Measurements from ENCODE around the gene SCO1. TPM values are rescaled to one million over a fixed set of nuclear protein-coding genes. Genes with fewer than 3 reads are reported as not detected.

The SCO1 gene
- polyA plus RNA-seq, 6 donors from 2014 or later: 9.7 to 16.5 (median 13.9) TPM

DNA sequence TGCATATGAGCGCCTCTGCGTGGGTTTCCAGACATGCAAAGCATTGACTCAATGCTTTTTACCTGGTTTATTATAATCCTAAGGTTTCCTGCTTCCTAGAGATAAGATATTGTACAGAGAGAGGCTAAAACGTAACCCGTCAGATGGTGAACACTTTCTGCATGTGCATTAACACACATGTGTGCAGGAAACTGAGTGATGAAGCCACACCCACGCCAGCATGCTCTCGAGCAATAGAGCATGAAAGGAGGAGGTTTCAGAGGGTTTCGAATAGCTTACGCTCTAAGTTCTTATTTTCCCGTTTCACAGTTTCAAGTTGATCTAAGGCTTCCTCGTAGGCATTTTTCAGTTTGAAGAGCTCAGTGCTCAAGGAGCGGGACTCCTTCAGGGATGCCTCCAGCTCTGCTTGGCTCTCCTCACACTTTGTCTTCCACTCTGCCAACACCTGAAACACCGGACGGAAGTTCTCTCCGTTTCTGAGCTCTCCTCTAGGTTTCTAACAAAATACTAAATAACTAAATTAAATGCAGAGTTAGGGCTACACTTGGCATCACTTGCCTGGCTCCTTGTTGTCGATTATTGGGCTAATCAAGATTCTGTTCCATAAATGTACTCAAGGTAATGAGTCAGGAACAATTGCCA, 63.5 kb downstream of the SCO1 start:
- H3K36me3 Mint-ChIP-seq: peaks cover 24 to 28% of the 10 kb centered on the region in 2 donors
- DNase-seq (peak; percentile 52), ATAC-seq (ENCODE audit: low read depth in 2 of 2) (peak; percentile 95 to 98)
- H3K4me1 Mint-ChIP-seq: peaks cover 23 to 32% (median 31%) of the 10 kb centered on the region in 3 donors
- H3K27ac Mint-ChIP-seq: peak overlapping the region in 1 of 6 donors; percentile 95
- peaks cover 0 to 1% (median 0%) of the 10 kb centered on the region in 7 donors for H3K9me3 Mint-ChIP-seq
- peak overlapping the region in 7 of 8 donors; percentile 33 to 88 (median 73) for H3K4me3 Mint-ChIP-seq
- H3K27me3 Mint-ChIP-seq: no peaks in the 10 kb centered on the region

DNA sequence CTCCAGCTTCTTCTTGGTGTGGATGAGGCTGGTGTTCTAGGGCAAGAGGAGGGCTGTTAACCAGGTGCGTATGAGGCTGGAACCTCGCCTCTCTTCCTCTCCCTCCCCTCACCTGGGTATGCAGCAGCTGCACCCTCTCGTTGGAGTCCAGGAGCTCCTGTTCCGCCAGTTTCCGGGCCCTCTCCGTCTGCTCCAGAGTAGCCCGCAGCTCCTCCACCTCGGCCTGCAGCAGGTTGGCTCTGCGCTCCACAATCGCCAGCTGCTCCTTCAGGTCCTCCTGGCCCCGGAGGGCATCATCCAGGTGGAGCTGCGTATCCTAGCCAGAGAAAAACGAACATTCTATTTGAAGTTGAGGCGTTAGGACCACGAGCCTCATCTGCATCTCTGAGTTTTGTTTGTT, 65.6 kb downstream of the SCO1 start:
- Mint-ChIP-seq H3K4me1 (peaks cover 20 to 32% (median 31%) of the 10 kb centered on the region in 3 donors), H3K27ac (peak overlapping the region in 1 of 6 donors; percentile 66), H3K4me3 (no peak overlapping the region), H3K27me3 (no peaks in the 10 kb centered on the region), H3K36me3 (peaks cover 7 to 12% of the 10 kb centered on the region in 2 donors), H3K9me3 (peaks cover 0 to 1% (median 0%) of the 10 kb centered on the region in 7 donors)
- DNase-seq (no peak), ATAC-seq (ENCODE audit: low read depth in 2 of 2) (no peak)

DNA sequence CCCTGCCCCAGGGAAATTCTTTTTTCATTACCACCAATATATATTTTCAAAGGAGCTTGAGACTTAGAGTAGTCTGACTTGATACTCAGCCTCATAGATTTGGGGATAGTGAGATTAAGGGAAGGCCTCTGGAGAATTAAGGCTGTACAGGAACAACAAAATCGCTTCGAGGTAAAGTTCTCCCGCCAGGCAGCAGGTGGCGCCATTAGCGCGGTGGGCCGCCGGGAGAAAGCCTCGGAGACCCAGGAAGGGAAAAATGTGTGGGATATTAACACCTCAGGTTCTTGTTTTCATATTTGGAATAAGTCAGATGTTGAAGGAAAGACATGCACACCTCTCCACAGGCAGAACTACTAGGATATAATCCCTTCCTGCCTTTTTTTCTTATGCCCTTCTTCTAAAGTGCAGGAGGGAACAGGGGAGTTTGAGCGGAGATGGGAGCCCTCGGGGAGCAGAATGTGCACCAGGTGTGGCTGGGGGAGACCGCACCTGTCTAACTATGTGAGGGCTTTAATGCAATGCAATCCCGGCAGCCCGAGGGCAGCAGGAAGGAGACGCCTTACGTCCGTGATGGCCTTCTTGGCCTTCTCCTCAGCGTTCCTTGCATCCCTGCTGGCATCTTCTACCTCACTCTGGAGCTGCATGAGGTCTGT, 66.2 kb downstream of the SCO1 start:
- no peaks in the 10 kb centered on the region for H3K27me3 Mint-ChIP-seq
- peaks cover 0 to 1% (median 0%) of the 10 kb centered on the region in 7 donors for H3K9me3 Mint-ChIP-seq
- peaks cover 20 to 32% (median 31%) of the 10 kb centered on the region in 3 donors for H3K4me1 Mint-ChIP-seq
- DNase-seq: no peak
- no peak for ATAC-seq (ENCODE audit: low read depth in 2 of 2)
- H3K27ac Mint-ChIP-seq: no peak overlapping the region
- H3K36me3 Mint-ChIP-seq: peaks cover 7 to 12% of the 10 kb centered on the region in 2 donors
- H3K4me3 Mint-ChIP-seq: no peak overlapping the region

DNA sequence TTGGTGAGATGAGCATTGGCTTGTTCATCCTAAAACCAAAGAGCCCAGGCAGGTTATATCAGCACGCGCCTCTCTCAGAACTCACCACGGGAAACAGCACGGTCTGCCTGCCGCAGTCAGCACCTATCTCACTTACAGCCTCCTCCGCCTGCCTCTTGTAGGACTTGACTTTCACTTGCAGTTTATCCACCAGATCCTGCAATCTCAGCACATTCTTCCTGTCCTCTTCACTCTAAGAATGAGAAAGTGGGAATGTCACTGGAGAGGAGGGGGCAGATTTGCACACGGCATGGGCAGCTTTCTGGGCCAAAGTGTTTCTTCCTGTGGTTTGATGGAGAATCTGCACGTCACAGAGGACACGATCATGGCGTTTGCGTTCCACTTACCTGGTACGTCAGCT, 67.6 kb downstream of the SCO1 start:
- no peak for ATAC-seq (ENCODE audit: low read depth in 2 of 2)

DNA sequence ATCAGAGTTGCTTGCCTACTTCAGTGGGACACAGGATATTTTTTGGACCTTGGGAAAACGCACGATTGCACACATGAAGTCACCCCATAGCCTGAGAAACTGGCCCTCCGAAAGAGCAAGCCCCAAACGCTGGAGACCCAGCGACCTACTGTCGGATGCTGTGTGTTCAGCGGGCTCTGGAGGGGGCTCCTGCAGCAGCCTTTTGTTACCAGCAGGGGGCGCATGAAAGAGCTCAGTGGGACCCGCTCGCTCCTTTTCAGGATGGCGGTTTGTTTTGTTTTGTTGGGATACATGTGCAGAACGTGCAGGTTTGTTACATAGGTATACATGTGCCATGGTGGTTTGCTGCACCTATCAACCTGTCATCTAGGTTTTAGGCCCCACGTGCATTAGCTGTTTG, 68.6 kb downstream of the SCO1 start:
- DNase-seq (no peak), ATAC-seq (ENCODE audit: low read depth in 2 of 2) (no peak)
- H3K27me3 Mint-ChIP-seq: no peaks in the 10 kb centered on the region
- peaks cover 7 to 12% (median 11%) of the 10 kb centered on the region in 3 donors for H3K4me1 Mint-ChIP-seq
- H3K4me3 Mint-ChIP-seq: no peak overlapping the region
- H3K9me3 Mint-ChIP-seq: peaks cover 0 to 1% (median 0%) of the 10 kb centered on the region in 7 donors
- peaks cover 7 to 12% of the 10 kb centered on the region in 2 donors for H3K36me3 Mint-ChIP-seq
- no peak overlapping the region for H3K27ac Mint-ChIP-seq

More for the DNA sequence above, 67.6 kb downstream of the SCO1 start:
- Mint-ChIP-seq H3K36me3 (peaks cover 7 to 12% of the 10 kb centered on the region in 2 donors), H3K4me3 (no peak overlapping the region), H3K9me3 (peaks cover 0 to 1% (median 0%) of the 10 kb centered on the region in 7 donors), H3K27ac (no peak overlapping the region), H3K27me3 (no peaks in the 10 kb centered on the region), H3K4me1 (peaks cover 13 to 21% (median 20%) of the 10 kb centered on the region in 3 donors)
- DNase-seq: no peak

DNA sequence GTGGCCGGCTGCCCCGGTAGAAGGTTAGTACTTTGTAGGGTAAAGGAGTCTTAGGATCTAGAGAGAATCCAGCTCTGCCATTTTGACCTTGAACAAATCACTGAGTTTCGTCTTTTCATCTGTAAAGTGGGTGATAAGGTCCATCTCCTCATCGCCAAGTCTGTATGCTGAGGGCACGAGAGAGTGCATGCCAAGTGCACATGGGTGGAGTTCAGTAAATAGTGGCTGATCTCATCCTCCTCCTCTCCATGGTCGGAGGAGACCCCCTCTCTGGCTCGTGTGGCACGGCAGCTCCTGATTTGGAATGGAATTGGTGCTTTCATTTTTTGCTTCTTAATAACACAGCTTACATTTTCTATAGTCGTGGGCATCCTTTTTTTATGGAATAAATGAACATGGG, 70.9 kb downstream of the SCO1 start:
- DNase-seq (no peak), ATAC-seq (ENCODE audit: low read depth in 2 of 2) (no peak)
- H3K9me3 Mint-ChIP-seq: peaks cover 0 to 1% (median 0%) of the 10 kb centered on the region in 7 donors
- no peak overlapping the region for H3K27ac Mint-ChIP-seq
- no peak overlapping the region for H3K4me3 Mint-ChIP-seq
- H3K4me1 Mint-ChIP-seq: peaks cover 8 to 16% (median 11%) of the 10 kb centered on the region in 3 donors
- no peaks in the 10 kb centered on the region for H3K27me3 Mint-ChIP-seq
- peaks cover 7 to 12% of the 10 kb centered on the region in 2 donors for H3K36me3 Mint-ChIP-seq

DNA sequence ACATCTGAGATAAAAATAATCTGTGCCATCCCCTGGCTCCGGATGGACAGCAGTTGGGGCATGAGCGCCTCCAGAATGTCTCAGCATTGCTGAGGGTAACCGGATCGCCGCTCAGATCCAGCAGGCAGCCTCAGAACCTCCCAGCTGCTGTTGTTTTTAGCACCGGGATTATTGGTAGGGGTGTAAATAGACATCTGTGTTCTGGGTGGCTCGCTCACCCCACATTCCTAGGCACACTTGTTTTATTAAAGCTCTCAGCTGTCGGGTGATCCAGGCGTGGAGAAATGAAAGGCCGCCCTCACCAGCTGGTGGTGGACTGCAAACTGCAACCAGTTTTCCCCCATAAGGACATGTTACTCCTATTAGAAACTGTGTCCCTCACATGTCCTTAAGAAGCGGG, 72.4 kb downstream of the SCO1 start:
- no peak for ATAC-seq (ENCODE audit: low read depth in 2 of 2)
- H3K9me3 Mint-ChIP-seq: no peaks in the 10 kb centered on the region
- H3K27ac Mint-ChIP-seq: no peak overlapping the region

DNA sequence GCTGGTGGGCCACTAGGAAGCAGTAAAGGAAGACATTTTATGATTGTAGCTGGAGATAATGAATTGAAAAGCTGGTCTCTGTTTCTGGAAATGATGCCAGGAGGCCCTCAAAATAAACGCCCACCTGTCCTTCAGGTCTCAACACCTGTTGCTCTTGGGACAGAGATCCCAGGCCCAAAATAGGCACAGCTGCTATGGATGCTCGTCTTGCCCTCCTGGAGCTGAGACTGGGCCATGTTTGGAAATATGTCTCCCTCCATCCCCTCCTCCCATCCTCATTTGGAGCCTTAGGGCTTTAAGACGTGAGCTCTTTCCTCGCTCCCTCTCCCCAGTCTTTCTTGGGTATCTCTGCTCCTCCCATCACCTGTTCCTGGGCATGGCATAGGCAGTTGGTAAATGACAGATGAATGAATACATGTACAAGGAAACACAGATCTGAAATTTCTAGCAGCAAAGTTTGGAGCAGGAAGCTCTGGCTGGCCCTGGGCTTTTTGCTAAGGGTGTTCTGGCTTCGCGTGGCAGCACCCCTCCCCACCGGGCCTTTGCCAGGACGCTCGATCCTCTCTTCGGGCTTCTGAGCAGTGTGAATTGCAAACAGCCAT, 73.5 kb downstream of the SCO1 start:
- H3K9me3 Mint-ChIP-seq: no peaks in the 10 kb centered on the region
- DNase-seq (no peak), ATAC-seq (ENCODE audit: low read depth in 2 of 2) (no peak)
- no peak overlapping the region for H3K27ac Mint-ChIP-seq
- peaks cover 5 to 14% (median 6%) of the 10 kb centered on the region in 3 donors for H3K4me1 Mint-ChIP-seq
- peaks cover 0 to 4% (median 0%) of the 10 kb centered on the region in 3 donors for H3K27me3 Mint-ChIP-seq
- H3K36me3 Mint-ChIP-seq: no peaks in the 10 kb centered on the region
- H3K4me3 Mint-ChIP-seq: no peak overlapping the region

More for the DNA sequence above, 72.4 kb downstream of the SCO1 start:
- H3K4me3 Mint-ChIP-seq: no peak overlapping the region
- H3K27me3 Mint-ChIP-seq: peaks cover 0 to 1% (median 0%) of the 10 kb centered on the region in 3 donors
- DNase-seq: no peak
- peaks cover 5 to 14% (median 6%) of the 10 kb centered on the region in 3 donors for H3K4me1 Mint-ChIP-seq
- H3K36me3 Mint-ChIP-seq: peaks cover 4 to 6% of the 10 kb centered on the region in 2 donors

DNA sequence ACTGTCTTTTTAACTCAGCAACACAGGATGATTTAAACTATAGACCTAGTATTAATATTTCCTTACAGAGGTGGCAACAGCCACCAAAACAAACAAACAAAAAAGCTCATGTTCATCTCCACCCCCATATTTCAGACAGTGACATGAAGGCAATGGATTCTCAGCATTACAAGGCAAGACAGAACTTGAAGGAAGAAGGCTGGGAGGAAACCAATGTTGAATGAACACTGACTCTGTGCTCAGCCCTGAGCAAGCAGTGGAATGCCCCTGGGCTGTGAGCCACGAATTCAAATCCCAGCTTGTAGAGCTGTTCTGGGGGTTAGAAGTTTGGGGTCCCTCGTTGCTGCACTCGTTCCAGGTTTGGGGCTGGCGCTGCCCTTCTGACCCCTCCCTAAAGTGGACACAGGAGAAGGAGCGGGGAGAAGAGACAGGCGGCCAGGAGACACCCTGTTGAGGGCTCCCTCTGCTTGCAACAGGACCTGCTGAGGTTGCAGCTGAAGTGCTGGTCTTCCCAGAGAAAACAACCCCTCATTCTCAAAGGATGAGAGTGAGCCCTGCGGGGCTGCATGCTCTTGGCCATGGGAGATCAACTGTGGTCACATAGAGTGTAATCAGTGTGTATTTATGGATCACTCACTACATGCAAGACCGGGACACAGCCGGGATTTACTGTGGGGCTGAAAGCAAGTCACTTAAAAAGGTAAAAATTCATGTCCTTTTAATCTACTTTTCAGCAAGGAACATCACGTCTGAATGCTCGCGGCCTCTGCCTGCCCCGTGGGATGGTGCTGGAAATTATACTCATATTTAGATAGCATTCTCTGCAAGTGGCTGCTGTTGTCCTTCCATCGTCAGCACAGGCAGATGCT, 74.5 kb downstream of the SCO1 start:
- H3K4me1 Mint-ChIP-seq: peaks cover 5 to 18% (median 12%) of the 10 kb centered on the region in 3 donors
- no peak for DNase-seq
- H3K27me3 Mint-ChIP-seq: peaks cover 0 to 4% (median 4%) of the 10 kb centered on the region in 3 donors
- H3K9me3 Mint-ChIP-seq: no peaks in the 10 kb centered on the region
- ATAC-seq (ENCODE audit: low read depth in 2 of 2): no peak
- H3K27ac Mint-ChIP-seq: peak overlapping the region in 3 of 6 donors; percentile 19 to 94 (median 49)
- H3K36me3 Mint-ChIP-seq: no peaks in the 10 kb centered on the region
- no peak overlapping the region for H3K4me3 Mint-ChIP-seq

Other genes with a start within 250 kb of the SCO1 start
- gene MYH4, start 228.0 kb downstream of the SCO1 start, polyA plus RNA-seq (ENCODE audit: low read depth in 6 of 6): not detected
- gene MYH1, start 179.0 kb downstream of the SCO1 start, polyA plus RNA-seq (ENCODE audit: low read depth in 6 of 6): not detected
- not detected for gene MYH2, start 147.9 kb downstream of the SCO1 start, polyA plus RNA-seq (ENCODE audit: low read depth in 6 of 6)
- under 1 TPM in 4 of 6 donors, not detected in 2; 0.41 to 0.78 (median 0.60) TPM for gene MYH3, start 40.2 kb downstream of the SCO1 start, polyA plus RNA-seq (ENCODE audit: low read depth in 6 of 6)
- gene ADPRM, start 61 bp upstream of the SCO1 start, polyA plus RNA-seq (ENCODE audit: low read depth in 6 of 6): 100 to 1,000 TPM in 2 of 6 donors, 10 to 100 TPM in 4; 81.3 to 128 (median 94.1) TPM
- gene TMEM220, start 32.5 kb upstream of the SCO1 start, polyA plus RNA-seq (ENCODE audit: low read depth in 6 of 6): 10 to 100 TPM in 5 of 6 donors, 1 to 10 TPM in 1; 3.5 to 23.8 (median 17.1) TPM
- gene TMEM238L, start 106.6 kb upstream of the SCO1 start, polyA plus RNA-seq (ENCODE audit: low read depth in 6 of 6): not detected
- not detected for gene PIRT, start 140.6 kb upstream of the SCO1 start, polyA plus RNA-seq (ENCODE audit: low read depth in 6 of 6)

Measured in naive B cell (primary cell).